Measurements from ENCODE around the gene ELOVL5.

GRCh38 chr6:53344969-53345368, 3.8 kb downstream of the ELOVL5 start:
- TF ChIP-seq EZH2 (IDR thresholded peaks at IDR 0.05) (no peak), POLR2AphosphoS5 (IDR thresholded peaks at IDR 0.05; ENCODE audit: borderline replicate concordance, low read depth, low read length) (no peak)
